Memory B cell (primary cell): ENCODE data around the gene NUDT6.

ENCODE experiments used
- ATAC-seq: fragments of 150-1000 bp; cut with Tn5 transposase; 2 replicates; pipeline ENCODE4 v1.10.0; 2021; ENCODE audit warnings: low read depth, mild to moderate bottlenecking, moderate library complexity
- DNase-seq, 2 donors: peaks; one replicate each; pipeline ENCODE4 v3.0.0; 2022; ENCODE audit warnings: low spot score in 2 of 2
- H3K27ac Mint-ChIP-seq: one replicate; pipeline ENCODE4 v1.8.0; 2022; ENCODE audit warnings: mild to moderate bottlenecking, moderate library complexity, mixed read lengths
- H3K27me3 Mint-ChIP-seq: one replicate; pipeline ENCODE4 v1.8.0; 2022; ENCODE audit warnings: mixed read lengths
- H3K36me3 Mint-ChIP-seq: one replicate; pipeline ENCODE4 v1.8.0; 2022; ENCODE audit warnings: mild to moderate bottlenecking, mixed read lengths
- H3K4me1 Mint-ChIP-seq: one replicate; pipeline ENCODE4 v1.8.0; 2022; ENCODE audit warnings: mixed read lengths
- H3K4me3 Mint-ChIP-seq: one replicate; pipeline ENCODE4 v1.8.0; 2022; ENCODE audit warnings: mild to moderate bottlenecking, moderate library complexity, mixed read lengths
- H3K9me3 Mint-ChIP-seq: one replicate; pipeline ENCODE4 v1.8.0; 2022; ENCODE audit warnings: mixed read lengths

Gene NUDT6

DNA sequence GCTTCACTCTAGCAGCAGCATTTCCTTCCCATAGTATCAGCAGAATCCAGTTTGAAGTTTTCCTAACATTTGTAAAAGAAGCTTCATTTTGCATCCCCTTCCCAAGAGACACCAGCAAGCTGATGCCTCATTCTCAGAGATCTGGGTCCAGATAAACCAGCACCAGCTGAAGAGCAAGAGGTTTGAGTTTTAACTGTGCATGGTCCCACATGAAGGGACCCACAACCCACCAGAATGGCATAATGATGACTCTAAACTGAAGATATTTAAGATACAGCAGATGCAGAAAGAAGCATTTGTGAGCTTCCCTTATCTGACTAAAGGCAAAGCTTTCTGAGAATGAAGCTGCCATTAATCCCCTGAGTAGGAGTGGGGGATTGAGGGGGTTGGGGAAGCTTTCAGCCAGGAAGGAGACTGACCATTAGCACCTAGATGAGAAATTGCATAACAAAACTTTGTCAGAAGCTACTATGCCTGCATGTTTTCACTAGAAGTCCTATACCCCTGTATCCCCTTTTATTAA lies 18.6 kb downstream of the NUDT6 start:
- H3K27me3 Mint-ChIP-seq: no peaks in the 10 kb centered on the region
- no peak overlapping the region for H3K27ac Mint-ChIP-seq
- no peaks in the 10 kb centered on the region for H3K9me3 Mint-ChIP-seq
- peaks cover 11% of the 10 kb centered on the region for H3K36me3 Mint-ChIP-seq
- no peak for DNase-seq
- ATAC-seq: no peak
- no peaks in the 10 kb centered on the region for H3K4me1 Mint-ChIP-seq
- no peak overlapping the region for H3K4me3 Mint-ChIP-seq

DNA sequence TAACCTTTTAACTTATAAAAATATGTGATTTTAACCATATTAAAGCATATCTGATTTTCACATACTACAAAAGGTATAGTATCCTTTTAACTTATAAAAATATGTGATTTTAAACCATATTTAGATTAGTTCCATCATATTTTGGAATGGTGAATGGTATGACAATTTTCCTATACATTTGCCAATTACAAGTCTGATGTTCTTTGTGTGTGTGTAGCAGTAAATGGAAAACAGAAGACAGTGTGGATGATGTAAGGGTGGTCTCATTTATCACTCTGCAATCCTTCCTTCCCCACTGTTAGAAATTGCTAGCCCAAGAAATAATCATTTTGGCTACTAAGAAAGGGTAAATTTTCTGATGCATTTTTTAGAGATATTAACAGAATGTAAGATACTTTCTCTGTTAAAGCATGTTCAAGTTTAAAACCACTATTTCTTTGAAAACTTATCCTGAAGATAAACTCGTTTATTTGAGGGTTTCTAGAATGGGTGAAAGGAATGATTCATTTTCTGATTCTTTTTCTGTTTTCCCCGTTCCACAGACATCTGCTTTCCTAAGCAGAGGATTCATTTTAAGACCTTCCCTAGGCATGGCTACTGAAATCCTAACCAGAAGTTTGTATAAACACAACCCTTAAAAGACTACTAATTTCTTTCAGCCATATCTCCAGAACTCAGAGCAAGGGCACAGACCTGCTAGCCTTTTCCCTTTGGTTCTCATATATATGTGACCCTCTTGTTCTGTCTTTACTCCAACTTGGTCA lies 21.0 kb downstream of the NUDT6 start:
- Mint-ChIP-seq H3K36me3 (peaks cover 9% of the 10 kb centered on the region), H3K4me3 (no peak overlapping the region), H3K27ac (no peak overlapping the region), H3K27me3 (no peaks in the 10 kb centered on the region), H3K4me1 (no peaks in the 10 kb centered on the region), H3K9me3 (no peaks in the 10 kb centered on the region)
- DNase-seq (no peak), ATAC-seq (no peak)

DNA sequence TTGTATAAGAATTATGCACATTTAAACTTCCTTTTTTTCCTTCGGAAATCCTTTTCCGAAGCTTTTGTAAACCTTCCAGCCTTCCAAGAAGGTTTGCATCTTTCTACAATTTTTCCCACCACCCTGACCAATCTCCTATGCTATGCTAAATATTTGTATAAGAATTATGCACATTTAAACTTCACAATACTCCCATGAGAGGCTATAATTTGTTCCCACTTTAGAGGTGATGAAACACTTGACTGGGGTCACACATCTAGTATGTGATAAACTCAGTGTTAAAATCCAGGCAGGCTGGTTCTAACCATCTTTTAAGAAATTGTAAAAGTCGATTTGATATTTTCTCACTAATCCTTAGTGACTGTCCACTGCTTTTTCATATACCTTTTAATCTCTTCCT lies 22.1 kb downstream of the NUDT6 start:
- Mint-ChIP-seq H3K27me3 (no peaks in the 10 kb centered on the region), H3K4me1 (no peaks in the 10 kb centered on the region), H3K36me3 (peaks cover 3% of the 10 kb centered on the region), H3K9me3 (no peaks in the 10 kb centered on the region), H3K4me3 (no peak overlapping the region), H3K27ac (no peak overlapping the region)
- ATAC-seq (no peak), DNase-seq (no peak)

DNA sequence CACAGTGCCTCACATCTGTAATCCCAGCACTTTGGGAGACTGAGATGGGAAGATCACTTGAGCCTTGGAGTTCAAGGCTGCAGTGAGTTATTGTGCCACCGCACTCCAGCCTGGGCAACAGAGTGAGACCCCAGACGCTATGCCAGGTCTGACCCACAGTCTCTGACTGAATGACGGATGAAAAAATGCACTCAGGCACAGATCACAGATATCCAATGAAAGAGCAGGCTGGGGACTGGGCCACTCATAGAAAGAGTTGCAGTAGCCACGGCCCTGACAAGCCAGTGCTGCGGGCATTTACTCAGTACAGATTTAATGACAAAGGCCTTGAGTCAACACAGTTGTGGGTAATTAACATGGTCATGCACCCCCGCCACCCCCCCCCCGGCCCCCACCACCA lies 22.7 kb downstream of the NUDT6 start:
- DNase-seq (no peak), ATAC-seq (no peak)
- Mint-ChIP-seq H3K4me1 (no peaks in the 10 kb centered on the region), H3K9me3 (no peaks in the 10 kb centered on the region), H3K27ac (no peak overlapping the region), H3K4me3 (no peak overlapping the region), H3K36me3 (peaks cover 2% of the 10 kb centered on the region), H3K27me3 (no peaks in the 10 kb centered on the region)

DNA sequence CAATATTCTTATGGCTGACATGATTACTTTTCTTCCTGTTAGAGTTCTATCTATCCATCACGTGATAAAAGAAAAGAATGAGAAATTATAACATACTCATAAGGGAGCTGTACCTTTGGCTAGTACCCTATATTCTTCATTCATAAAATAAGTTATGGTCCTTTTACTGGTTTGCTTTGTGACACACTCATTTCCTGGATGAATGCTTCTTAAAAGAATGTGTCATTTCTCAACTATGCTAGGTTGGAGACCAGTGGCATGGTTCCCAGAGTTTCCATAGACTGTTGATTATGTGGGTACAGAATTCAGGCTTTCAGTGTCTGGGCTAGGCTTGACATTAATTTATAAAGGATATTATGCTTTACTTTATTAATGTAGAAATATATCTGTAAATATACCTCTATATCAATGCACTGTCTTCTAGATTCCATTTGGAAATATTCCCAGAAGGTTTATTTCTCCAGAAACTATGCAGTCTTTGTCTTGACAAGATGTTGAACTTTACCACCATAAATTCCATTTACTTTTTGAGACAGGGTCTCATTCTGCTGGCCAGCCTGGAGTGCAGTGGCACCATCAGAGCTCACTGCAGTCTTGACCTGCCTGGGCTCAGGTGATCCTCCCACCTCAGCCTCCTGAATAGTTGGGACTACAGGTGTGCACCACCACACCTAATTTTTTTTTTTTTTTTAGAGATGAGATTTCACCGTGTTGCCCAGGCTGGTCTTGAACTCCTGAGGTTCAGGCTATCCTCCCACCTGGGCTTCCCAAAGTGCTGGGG lies 23.8 kb downstream of the NUDT6 start:
- H3K4me1 Mint-ChIP-seq: no peaks in the 10 kb centered on the region
- no peak for DNase-seq
- ATAC-seq: no peak

DNA sequence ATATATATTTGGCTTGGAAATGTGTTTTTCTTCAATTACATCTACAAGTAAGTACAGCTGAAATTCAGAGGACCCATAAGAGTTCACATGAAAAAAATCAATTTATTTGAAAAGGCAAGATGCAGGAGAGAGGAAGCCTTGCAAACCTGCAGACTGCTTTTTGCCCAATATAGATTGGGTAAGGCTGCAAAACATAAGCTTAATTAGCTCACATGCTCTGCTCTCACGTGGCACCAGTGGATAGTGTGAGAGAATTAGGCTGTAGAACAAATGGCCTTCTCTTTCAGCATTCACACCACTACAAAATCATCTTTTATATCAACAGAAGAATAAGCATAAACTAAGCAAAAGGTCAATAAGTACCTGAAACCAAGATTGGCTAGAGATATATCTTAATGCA lies 26.1 kb downstream of the NUDT6 start:
- no peak overlapping the region for H3K4me3 Mint-ChIP-seq
- peaks cover 2% of the 10 kb centered on the region for H3K36me3 Mint-ChIP-seq
- H3K4me1 Mint-ChIP-seq: no peaks in the 10 kb centered on the region
- no peaks in the 10 kb centered on the region for H3K27me3 Mint-ChIP-seq
- ATAC-seq (no peak), DNase-seq (no peak)
- H3K27ac Mint-ChIP-seq: no peak overlapping the region
- H3K9me3 Mint-ChIP-seq: no peaks in the 10 kb centered on the region

More for the DNA sequence above, 23.8 kb downstream of the NUDT6 start:
- H3K27ac Mint-ChIP-seq: no peak overlapping the region
- H3K27me3 Mint-ChIP-seq: no peaks in the 10 kb centered on the region
- H3K4me3 Mint-ChIP-seq: no peak overlapping the region
- H3K9me3 Mint-ChIP-seq: no peaks in the 10 kb centered on the region
- H3K36me3 Mint-ChIP-seq: peaks cover 2% of the 10 kb centered on the region

DNA sequence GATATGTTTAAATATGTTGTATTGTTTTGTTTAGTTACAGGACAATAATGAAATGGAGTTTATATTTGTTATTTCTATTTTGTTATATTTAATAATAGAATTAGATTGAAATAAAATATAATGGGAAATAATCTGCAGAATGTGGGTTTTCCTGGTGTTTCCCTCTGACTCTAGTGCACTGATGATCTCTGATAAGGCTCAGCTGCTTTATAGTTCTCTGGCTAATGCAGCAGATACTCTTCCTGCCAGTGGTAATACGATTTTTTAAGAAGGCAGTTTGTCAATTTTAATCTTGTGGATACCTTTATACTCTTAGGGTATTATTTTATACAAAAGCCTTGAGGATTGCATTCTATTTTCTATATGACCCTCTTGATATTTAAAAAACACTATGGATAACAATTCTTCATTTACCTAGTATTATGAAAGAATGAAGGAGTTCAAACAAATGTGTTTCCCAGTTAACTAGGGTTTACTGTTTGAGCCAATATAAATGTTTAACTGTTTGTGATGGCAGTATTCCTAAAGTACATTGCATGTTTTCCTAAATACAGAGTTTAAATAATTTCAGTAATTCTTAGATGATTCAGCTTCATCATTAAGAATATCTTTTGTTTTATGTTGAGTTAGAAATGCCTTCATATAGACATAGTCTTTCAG lies 26.9 kb downstream of the NUDT6 start:
- ATAC-seq: no peak
- DNase-seq: no peak
- H3K4me3 Mint-ChIP-seq: no peak overlapping the region
- no peaks in the 10 kb centered on the region for H3K9me3 Mint-ChIP-seq
- H3K27me3 Mint-ChIP-seq: no peaks in the 10 kb centered on the region
- H3K4me1 Mint-ChIP-seq: no peaks in the 10 kb centered on the region
- H3K27ac Mint-ChIP-seq: no peak overlapping the region
- H3K36me3 Mint-ChIP-seq: peaks cover 2% of the 10 kb centered on the region

DNA sequence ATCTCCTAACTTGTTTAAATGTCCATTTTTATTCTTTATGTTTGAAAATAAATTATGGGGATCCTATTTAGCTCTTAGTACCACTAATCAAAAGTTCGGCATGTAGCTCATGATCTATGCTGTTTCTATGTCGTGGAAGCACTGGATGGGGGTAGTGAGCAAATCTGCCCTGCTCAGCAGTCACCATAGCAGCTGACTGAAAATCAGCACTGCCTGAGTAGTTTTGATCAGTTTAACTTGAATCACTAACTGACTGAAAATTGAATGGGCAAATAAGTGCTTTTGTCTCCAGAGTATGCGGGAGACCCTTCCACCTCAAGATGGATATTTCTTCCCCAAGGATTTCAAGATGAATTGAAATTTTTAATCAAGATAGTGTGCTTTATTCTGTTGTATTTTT lies 27.6 kb downstream of the NUDT6 start:
- no peak for DNase-seq
- Mint-ChIP-seq H3K4me3 (no peak overlapping the region), H3K36me3 (peaks cover 2% of the 10 kb centered on the region), H3K27ac (no peak overlapping the region), H3K27me3 (no peaks in the 10 kb centered on the region), H3K9me3 (no peaks in the 10 kb centered on the region), H3K4me1 (no peaks in the 10 kb centered on the region)
- ATAC-seq: no peak

DNA sequence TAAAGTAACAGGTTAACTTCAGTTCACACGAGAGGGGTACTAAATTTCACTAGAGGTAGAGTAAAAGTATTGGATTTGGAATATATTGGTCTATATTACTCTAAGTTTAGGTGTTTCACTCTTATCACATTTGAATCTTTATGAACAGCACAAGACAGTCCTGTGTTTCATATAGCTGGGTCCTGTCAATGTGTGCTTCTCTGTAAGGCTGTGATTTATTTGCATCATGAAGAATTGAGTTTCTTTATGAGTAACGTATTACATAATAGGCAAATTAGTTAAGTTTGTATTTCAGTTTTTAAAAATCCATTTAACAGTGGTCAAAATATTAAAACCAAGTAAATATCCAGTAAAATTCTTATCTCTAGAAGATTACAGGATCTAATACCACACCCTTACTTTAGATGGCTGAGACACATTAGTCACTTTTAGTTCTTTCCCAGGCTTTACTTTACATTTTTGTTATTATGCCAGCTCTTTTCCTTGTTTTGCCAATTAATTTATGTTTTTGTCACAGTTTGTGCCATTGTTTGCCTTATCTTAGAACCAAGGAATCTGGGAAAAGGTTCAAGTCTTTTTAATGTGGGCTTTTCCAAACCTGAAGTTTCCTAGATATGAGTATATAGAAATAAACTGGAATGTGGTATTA lies 32.1 kb downstream of the NUDT6 start:
- H3K27me3 Mint-ChIP-seq: no peaks in the 10 kb centered on the region
- H3K36me3 Mint-ChIP-seq: no peaks in the 10 kb centered on the region
- H3K4me3 Mint-ChIP-seq: no peak overlapping the region

DNA sequence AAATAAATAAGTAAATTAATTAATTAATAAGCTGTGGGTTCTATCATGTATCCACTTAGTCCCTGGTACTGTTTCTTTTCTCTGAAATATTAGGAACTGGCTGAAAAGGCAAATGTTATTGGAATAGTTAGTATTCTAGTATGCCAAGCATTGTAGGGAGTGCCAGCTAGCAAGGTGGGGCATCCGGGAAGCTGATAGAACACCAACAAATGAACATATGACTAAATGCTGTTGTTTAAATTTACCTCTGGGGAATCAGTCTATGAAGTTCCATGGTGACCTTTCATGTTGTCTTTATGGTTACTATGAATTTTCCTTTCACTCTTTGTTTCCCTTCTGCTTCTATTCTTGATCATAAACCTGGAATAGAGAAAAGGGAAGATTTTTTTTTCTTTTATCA lies 32.7 kb downstream of the NUDT6 start:
- Mint-ChIP-seq H3K9me3 (no peaks in the 10 kb centered on the region), H3K27ac (no peak overlapping the region), H3K4me1 (no peaks in the 10 kb centered on the region), H3K4me3 (no peak overlapping the region), H3K27me3 (no peaks in the 10 kb centered on the region), H3K36me3 (no peaks in the 10 kb centered on the region)
- ATAC-seq (no peak), DNase-seq (no peak)

More for the DNA sequence above, 32.1 kb downstream of the NUDT6 start:
- DNase-seq (no peak), ATAC-seq (no peak)
- Mint-ChIP-seq H3K27ac (no peak overlapping the region), H3K4me1 (no peaks in the 10 kb centered on the region), H3K9me3 (no peaks in the 10 kb centered on the region)

DNA sequence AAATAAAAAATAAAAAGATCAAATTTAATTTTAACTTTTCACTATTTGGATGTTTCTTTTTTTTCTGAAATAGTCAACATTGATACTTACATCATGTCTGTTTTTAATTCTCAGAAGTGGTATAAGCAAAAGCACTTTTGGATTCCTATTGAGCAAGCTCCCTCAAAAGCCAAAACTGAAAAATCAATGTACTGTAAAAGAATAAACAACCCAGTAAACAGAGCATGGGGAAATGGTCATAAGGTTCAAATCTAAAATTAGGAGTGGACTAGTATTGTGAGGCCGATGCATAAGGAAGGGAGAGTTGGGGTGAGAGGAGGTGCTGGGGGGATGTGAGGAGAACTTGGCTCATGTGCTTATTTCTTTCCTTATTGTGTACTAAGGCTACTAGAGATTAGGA lies 37.9 kb downstream of the NUDT6 start:
- H3K4me1 Mint-ChIP-seq: no peaks in the 10 kb centered on the region
- H3K36me3 Mint-ChIP-seq: peaks cover 8% of the 10 kb centered on the region
- DNase-seq (no peak), ATAC-seq (no peak)
- H3K27me3 Mint-ChIP-seq: peaks cover 4% of the 10 kb centered on the region
- peaks cover 12% of the 10 kb centered on the region for H3K9me3 Mint-ChIP-seq
- no peak overlapping the region for H3K27ac Mint-ChIP-seq
- no peak overlapping the region for H3K4me3 Mint-ChIP-seq

DNA sequence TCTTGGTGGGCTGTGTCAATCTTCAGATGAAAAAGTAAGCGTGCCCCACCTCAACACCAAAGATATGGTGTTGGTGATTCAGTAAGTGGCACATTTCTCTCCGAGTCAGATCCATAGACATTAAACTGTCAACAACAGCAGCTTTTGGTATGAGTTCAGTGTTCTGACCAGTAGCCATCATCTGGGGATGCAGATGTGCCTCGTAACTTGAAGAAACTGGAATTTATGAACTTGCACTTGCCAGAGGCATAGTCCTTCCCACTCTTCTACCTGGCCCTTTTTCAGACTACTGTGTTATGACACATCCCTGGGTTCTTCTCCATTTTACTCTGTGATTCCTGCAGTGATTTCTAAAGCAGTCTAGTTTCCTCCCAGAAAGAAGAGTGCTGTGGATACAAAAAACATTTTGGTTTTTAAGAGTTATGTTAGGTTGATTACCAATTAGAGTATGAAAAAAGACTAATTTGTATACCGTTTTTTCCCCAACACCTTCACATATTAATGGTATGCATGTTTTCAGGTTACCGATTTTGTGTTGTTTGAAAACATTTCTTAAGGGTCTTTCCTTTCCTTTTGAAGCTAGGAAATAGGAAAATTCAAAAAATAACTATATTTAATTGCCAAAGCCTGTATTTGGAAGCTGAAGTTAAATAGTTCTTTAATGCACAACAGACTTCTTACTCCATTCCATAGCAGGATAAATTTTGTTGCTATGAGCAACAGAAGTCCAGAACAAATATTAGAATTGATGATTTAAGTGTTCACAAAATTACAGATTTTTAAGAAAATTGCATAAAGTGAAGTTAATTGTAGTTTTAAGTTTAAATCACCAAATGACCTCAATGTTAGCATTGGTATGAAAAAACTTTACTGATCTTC lies 39.3 kb downstream of the NUDT6 start:
- H3K36me3 Mint-ChIP-seq: peaks cover 8% of the 10 kb centered on the region
- H3K27me3 Mint-ChIP-seq: peaks cover 7% of the 10 kb centered on the region
- no peak for ATAC-seq
- H3K27ac Mint-ChIP-seq: no peak overlapping the region
- DNase-seq: no peak
- H3K4me1 Mint-ChIP-seq: no peaks in the 10 kb centered on the region
- peaks cover 14% of the 10 kb centered on the region for H3K9me3 Mint-ChIP-seq
- no peak overlapping the region for H3K4me3 Mint-ChIP-seq

DNA sequence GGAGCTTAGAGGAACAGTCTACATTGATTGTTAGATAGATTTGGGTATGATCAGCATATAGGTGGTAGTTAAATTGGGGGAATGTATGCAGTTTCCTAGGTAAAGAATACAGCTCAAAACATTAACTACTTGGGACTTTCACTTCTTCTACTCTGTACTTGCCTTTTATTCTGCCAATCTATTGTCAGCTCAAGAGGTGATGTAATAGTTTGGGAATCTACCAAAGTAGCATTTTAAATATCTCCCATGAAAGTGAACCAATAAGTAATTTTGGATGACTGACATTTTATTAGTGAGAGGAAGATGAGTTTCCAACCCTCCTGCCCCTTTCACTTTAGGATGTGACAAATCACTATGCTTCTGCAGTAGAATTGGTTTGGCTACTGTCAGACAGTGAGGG lies 43.4 kb downstream of the NUDT6 start:
- Mint-ChIP-seq H3K9me3 (peaks cover 14% of the 10 kb centered on the region), H3K27me3 (peaks cover 11% of the 10 kb centered on the region), H3K4me3 (no peak overlapping the region), H3K36me3 (peaks cover 8% of the 10 kb centered on the region), H3K4me1 (no peaks in the 10 kb centered on the region), H3K27ac (no peak overlapping the region)
- DNase-seq (no peak), ATAC-seq (no peak)
